Karpas-422 (cell line): Measurements from ENCODE around the gene SMIM41. TPM values are rescaled to one million over a fixed set of nuclear protein-coding genes. Genes with fewer than 3 reads are reported as not detected.

Experiments used
- total RNA-seq: library from RNA; depleted of rRNA; stranded (reverse); fragments of >200 nt; shearing (Covaris generic); gene quantifications from 2 replicates; pipeline ENCODE4 v1.2.3, GENCODE V29; 2014; ENCODE audit warnings: low replicate concordance; rRNA removed

The SMIM41 gene
- total RNA-seq, 1 experiment from 2014 or later, result 0.75 TPM

Other genes with a start within 250 kb of the SMIM41 start
- not detected in 2 replicates for gene FIGNL2, start 231.0 kb upstream of the SMIM41 start, total RNA-seq
- gene ANKRD33, start 191.6 kb upstream of the SMIM41 start, total RNA-seq, result not detected in 2 replicates
- gene ACVRL1, start 172.2 kb upstream of the SMIM41 start, total RNA-seq, result not detected in 2 replicates
- gene ACVR1B, start 128.0 kb upstream of the SMIM41 start, total RNA-seq, result 2.4 and 3.9 TPM in 2 replicates
- gene TAMALIN, start 72.8 kb upstream of the SMIM41 start, total RNA-seq, result 0.47 TPM in 1 of 2 replicates, not detected in the other
- 11.7 and 26.9 TPM in 2 replicates for gene NR4A1, start 28.3 kb upstream of the SMIM41 start, total RNA-seq
- gene ATG101, start 9.7 kb upstream of the SMIM41 start, total RNA-seq, result 31.9 and 63.0 TPM in 2 replicates
- gene KRT80, start 112.3 kb downstream of the SMIM41 start, total RNA-seq, result not detected in 2 replicates
- gene KRT7, start 153.5 kb downstream of the SMIM41 start, total RNA-seq, result not detected in 2 replicates
- gene KRT86, start 194.9 kb downstream of the SMIM41 start, total RNA-seq, result not detected in 2 replicates
- gene KRT81, start 211.8 kb downstream of the SMIM41 start, total RNA-seq, result not detected in 2 replicates
- not detected in 2 replicates for gene KRT83, start 241.7 kb downstream of the SMIM41 start, total RNA-seq